ENCODE data around the gene GRXCR1. TPM values are rescaled to one million over a fixed set of nuclear protein-coding genes. Genes with fewer than 3 reads are reported as not detected.

The GRXCR1 gene
- total RNA-seq, 4 donors from 2014 or later: not detected

DNA sequence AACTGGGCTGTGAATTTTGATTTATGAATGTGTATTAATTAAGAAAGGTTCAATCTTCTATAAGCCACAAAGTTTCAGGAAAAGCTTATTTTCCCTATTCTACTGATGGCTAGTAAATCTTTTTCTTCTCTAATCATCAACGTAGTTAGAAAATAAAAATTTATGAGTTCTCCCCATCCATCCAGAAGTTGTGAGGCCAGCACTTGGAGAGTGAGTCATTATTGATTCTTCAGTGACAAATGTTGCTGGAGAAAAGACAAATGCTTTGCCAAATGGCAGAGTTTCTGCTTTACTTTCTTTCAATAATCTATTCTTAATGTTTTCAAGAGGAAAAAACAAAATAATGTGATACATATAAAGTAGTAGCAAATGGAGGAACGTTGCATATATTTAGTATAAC is 11.3 kb upstream of the GRXCR1 start:
- 55% methylated on average over 2 of the region's 2 CpGs for WGBS
- no peak overlapping the region for H3K4me3 ChIP-seq
- no peak overlapping the region for H3K27ac ChIP-seq (replicated peaks in 1 of 4)
- H3K4me1 ChIP-seq: no peaks in the 10 kb centered on the region
- no peaks in the 10 kb centered on the region for H3K36me3 ChIP-seq
- intact Hi-C loops (cut with DNase I): no loop called here
- H3K27me3 ChIP-seq: peaks cover 0 to 4% (median 0%) of the 10 kb centered on the region in 4 donors
- DNase-seq (ENCODE audit: extremely low spot score): no peak
- TF ChIP-seq POLR2A (IDR thresholded peaks at IDR 0.05; ENCODE audit: low read depth) (no peak), POLR2AphosphoS5 (IDR thresholded peaks at IDR 0.05) (no peak), CTCF (IDR thresholded peaks at IDR 0.05) (no peak), EP300 (IDR thresholded peaks at IDR 0.05) (no peak)
- H3K9me3 ChIP-seq: peaks cover 0 to 12% (median 4%) of the 10 kb centered on the region in 4 donors

DNA sequence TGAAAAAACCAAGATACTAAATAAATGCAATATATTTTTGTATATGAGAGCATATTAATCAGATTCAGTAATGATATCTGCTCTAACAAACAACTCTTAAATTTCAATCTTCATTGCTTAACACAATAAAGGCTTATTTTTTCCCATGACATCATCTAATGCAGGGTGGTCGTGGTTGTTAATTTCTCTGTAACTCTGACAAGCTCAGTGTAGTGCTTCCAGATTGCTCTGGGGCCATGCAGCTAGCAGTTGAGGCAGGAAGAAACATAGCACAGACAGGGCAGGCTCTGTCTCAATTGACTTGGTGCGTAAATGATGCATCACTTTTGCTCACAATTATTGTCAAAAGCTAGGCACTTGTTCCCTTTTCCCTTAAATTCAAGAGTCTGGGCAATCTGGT is 869 bp upstream of the GRXCR1 start:
- 64% methylated on average over 2 of the region's 2 CpGs for WGBS
- H3K27me3 ChIP-seq: no peaks in the 10 kb centered on the region
- no peak for TF ChIP-seq EP300 (IDR thresholded peaks at IDR 0.05)
- TF ChIP-seq POLR2A (IDR thresholded peaks at IDR 0.05; ENCODE audit: low read depth): no peak
- TF ChIP-seq CTCF (IDR thresholded peaks at IDR 0.05): no peak
- TF ChIP-seq POLR2AphosphoS5 (IDR thresholded peaks at IDR 0.05): no peak
- no peak overlapping the region for H3K4me3 ChIP-seq
- H3K4me1 ChIP-seq: no peaks in the 10 kb centered on the region
- H3K9me3 ChIP-seq: peaks cover 0 to 7% (median 0%) of the 10 kb centered on the region in 4 donors
- H3K27ac ChIP-seq (replicated peaks in 1 of 4): no peak overlapping the region
- intact Hi-C loops (cut with DNase I): no loop called here
- no peak for DNase-seq (ENCODE audit: extremely low spot score)
- no peaks in the 10 kb centered on the region for H3K36me3 ChIP-seq

DNA sequence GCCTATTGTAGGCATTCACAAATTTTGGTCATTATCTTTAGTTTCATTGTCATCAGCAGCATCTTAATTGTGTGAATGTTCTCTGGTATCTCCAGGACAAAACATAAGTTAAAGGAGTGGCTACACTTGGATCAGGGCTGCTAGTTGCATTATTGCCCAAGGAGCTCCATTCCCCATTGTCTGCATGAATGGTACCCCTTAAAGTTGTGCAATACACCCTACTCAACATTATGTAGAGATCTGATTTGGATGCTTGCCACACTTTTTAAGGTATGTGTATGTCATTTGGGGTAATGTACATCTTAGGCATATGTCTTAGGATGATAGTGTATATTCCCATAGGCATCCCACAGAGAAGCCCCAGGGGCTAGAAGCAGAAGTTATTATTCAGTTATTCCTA is 2.9 kb downstream of the GRXCR1 start:
- Histone ChIP-seq H3K27me3 (no peaks in the 10 kb centered on the region), H3K4me3 (no peak overlapping the region), H3K27ac (replicated peaks in 1 of 4) (no peak overlapping the region), H3K9me3 (no peaks in the 10 kb centered on the region), H3K4me1 (no peaks in the 10 kb centered on the region), H3K36me3 (no peaks in the 10 kb centered on the region)
- intact Hi-C loops (cut with DNase I): no loop called here
- TF ChIP-seq POLR2AphosphoS5 (IDR thresholded peaks at IDR 0.05) (no peak), CTCF (IDR thresholded peaks at IDR 0.05) (no peak), EP300 (IDR thresholded peaks at IDR 0.05) (no peak), POLR2A (IDR thresholded peaks at IDR 0.05; ENCODE audit: low read depth) (no peak)
- no peak for DNase-seq (ENCODE audit: extremely low spot score)

DNA sequence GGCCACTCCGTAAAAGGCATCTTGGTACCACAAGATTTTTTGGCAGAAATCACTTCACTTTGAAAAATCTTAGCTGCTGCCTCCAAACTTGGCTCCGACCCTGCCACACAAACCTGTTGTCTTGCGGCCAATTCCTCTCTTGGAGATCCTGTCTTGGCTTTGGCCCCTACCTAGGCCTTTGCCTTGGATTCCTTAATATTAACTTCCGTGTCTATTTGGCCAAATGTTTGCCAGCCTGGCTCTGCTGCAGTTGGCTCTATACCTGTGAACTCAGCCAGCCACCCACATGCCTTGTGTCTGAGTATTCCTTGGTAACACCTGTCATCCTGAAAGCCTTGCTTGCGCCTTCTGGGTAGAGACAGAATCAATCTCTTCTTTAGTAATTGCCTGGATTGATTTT is 12.5 kb downstream of the GRXCR1 start:
- WGBS: 86% methylated on average over 5 of the region's 5 CpGs
- Histone ChIP-seq H3K4me1 (no peaks in the 10 kb centered on the region), H3K4me3 (no peak overlapping the region), H3K27ac (replicated peaks in 1 of 4) (no peak overlapping the region), H3K27me3 (no peaks in the 10 kb centered on the region), H3K36me3 (no peaks in the 10 kb centered on the region), H3K9me3 (peaks cover 0 to 4% (median 0%) of the 10 kb centered on the region in 4 donors)
- TF ChIP-seq POLR2AphosphoS5 (IDR thresholded peaks at IDR 0.05) (no peak), CTCF (IDR thresholded peaks at IDR 0.05) (no peak), EP300 (IDR thresholded peaks at IDR 0.05) (no peak), POLR2A (IDR thresholded peaks at IDR 0.05; ENCODE audit: low read depth) (no peak)
- no peak for DNase-seq (ENCODE audit: extremely low spot score)
- intact Hi-C loops (cut with DNase I): no loop called here

GRCh38 chr4:42905591-42905990 is 13.1 kb downstream of the GRXCR1 start:
- Histone ChIP-seq H3K27ac (replicated peaks in 1 of 4) (no peak overlapping the region), H3K27me3 (no peaks in the 10 kb centered on the region), H3K4me3 (no peak overlapping the region), H3K4me1 (no peaks in the 10 kb centered on the region), H3K36me3 (no peaks in the 10 kb centered on the region), H3K9me3 (peaks cover 0 to 4% (median 0%) of the 10 kb centered on the region in 4 donors)
- DNase-seq (ENCODE audit: extremely low spot score): no peak
- TF ChIP-seq POLR2A (IDR thresholded peaks at IDR 0.05; ENCODE audit: low read depth): no peak
- TF ChIP-seq POLR2AphosphoS5 (IDR thresholded peaks at IDR 0.05): no peak
- no peak for TF ChIP-seq EP300 (IDR thresholded peaks at IDR 0.05)
- 97% methylated on average over 3 of the region's 3 CpGs for WGBS
- intact Hi-C loops (cut with DNase I): no loop called here
